SK-N-SH (cell line): Measurements from ENCODE around the gene ROBO3. TPM values are rescaled to one million over a fixed set of nuclear protein-coding genes. Genes with fewer than 3 reads are reported as not detected.

ENCODE experiments used
- CTCF ChIA-PET: fragments of 300-600, 350-600 bp; formaldehyde crosslinking; extraction: SDS; loops from one replicate; lab custom pipeline; 2021; lab: Yijun Ruan, JAX
- POLR2A ChIA-PET: fragments of 350-600 bp; sonication (Branson Sonifier 250); formaldehyde crosslinking; extraction: SDS; loops from one replicate; lab custom pipeline; 2020; ENCODE audit warnings: antibody characterized with exemption, inconsistent platforms; lab: Yijun Ruan, JAX
- DNase-seq: peaks from one replicate; pipeline ENCODE4 v3.0.0; 2012
- H2AFZ ChIP-seq: fragments of 200-600 bp; sonication (generic); 2 replicates; pipeline ENCODE4 v1.8.1; 2016; ENCODE audit warnings: antibody characterized with exemption, mild to moderate bottlenecking, low read depth
- H3F3A ChIP-seq: fragments of 200-600 bp; sonication (generic); replicated peaks from 2 replicates; pipeline ENCODE3; 2016; ENCODE audit warnings: antibody characterized with exemption, mild to moderate bottlenecking; ENCODE audit not compliant: insufficient read depth
- H3K27ac ChIP-seq, 2 experiments: fragments of 200-500 bp in 1 of 2; fragments of 200-600 bp in 1 of 2; sonication (Bioruptor generic) in 1 of 2; sonication (generic), shearing (Covaris generic) in 1 of 2; 2 replicates each; pipeline versions ENCODE4 v1.5.1 to v1.6.1; 2014 to 2016; ENCODE audit warnings: low read depth in 2 of 2, inconsistent platforms in 1 of 2, low read length in 1 of 2, mild to moderate bottlenecking in 1 of 2, mixed read lengths in 1 of 2
- H3K27me3 ChIP-seq: fragments of 200-600 bp; sonication (generic), shearing (Covaris generic); 2 replicates; pipeline ENCODE4 v1.6.1; 2016; ENCODE audit warnings: mixed run types; ENCODE audit not compliant: insufficient read depth
- H3K36me3 ChIP-seq, 2 experiments: fragments of 200-500 bp in 1 of 2; fragments of 200-600 bp in 1 of 2; sonication (Bioruptor generic) in 1 of 2; sonication (generic) in 1 of 2; replicated peaks in 1 of 2; 2 replicates each; pipeline versions ENCODE3 to v1.5.1; 2014 to 2016; ENCODE audit warnings: low read length in 1 of 2, mild to moderate bottlenecking in 1 of 2; ENCODE audit not compliant: insufficient read depth in 2 of 2, control insufficient read depth in 1 of 2
- H3K4me1 ChIP-seq, 2 experiments: fragments of 200-500 bp in 1 of 2; fragments of 200-600 bp in 1 of 2; sonication (Bioruptor generic) in 1 of 2; sonication (generic), shearing (Covaris generic) in 1 of 2; 2 replicates each; pipeline versions ENCODE4 v1.5.1 to v1.6.1; 2014 to 2016; ENCODE audit warnings: low read depth in 1 of 2, low read length in 1 of 2, mixed run types in 1 of 2; ENCODE audit not compliant: insufficient read depth in 2 of 2, control insufficient read depth in 1 of 2
- H3K4me2 ChIP-seq: fragments of 200-600 bp; sonication (generic), shearing (Covaris generic); 2 replicates; pipeline ENCODE4 v1.6.1; 2017; ENCODE audit warnings: mixed run types
- H3K4me3 ChIP-seq, 2 experiments: fragments of 200-500 bp in 1 of 2; fragments of 200-600 bp in 1 of 2; sonication (Bioruptor generic) in 1 of 2; sonication (generic), shearing (Covaris generic) in 1 of 2; 2 replicates each; pipeline versions ENCODE4 v1.5.1 to v1.8.1; 2014 to 2016; ENCODE audit warnings: low read depth in 2 of 2, inconsistent platforms in 1 of 2, low read length in 1 of 2, mild to moderate bottlenecking in 1 of 2, mixed read lengths in 1 of 2, moderate library complexity in 1 of 2
- H3K79me2 ChIP-seq: fragments of 200-600 bp; sonication (generic); 2 replicates; pipeline ENCODE4 v1.8.1; 2017; ENCODE audit warnings: mild to moderate bottlenecking; ENCODE audit not compliant: insufficient read depth
- H3K9ac ChIP-seq: fragments of 200-600 bp; sonication (generic); 2 replicates; pipeline ENCODE4 v1.6.1; 2017; ENCODE audit warnings: mixed run types
- H3K9me2 ChIP-seq: fragments of 200-600 bp; sonication (generic); 2 replicates; pipeline ENCODE4 v1.6.1; 2017; ENCODE audit warnings: mixed run types
- H3K9me3 ChIP-seq: fragments of 200-600 bp; sonication (generic); 2 replicates; pipeline ENCODE4 v1.6.1; 2017; ENCODE audit warnings: mixed run types, mild to moderate bottlenecking, moderate library complexity
- H4K20me1 ChIP-seq: fragments of 200-600 bp; sonication (generic); 2 replicates; pipeline ENCODE4 v1.6.1; 2017; ENCODE audit warnings: mild to moderate bottlenecking, mixed run types; ENCODE audit not compliant: insufficient read depth
- CHD2 ChIP-seq: fragments of 150-350 bp; IDR thresholded peaks from 2 replicates; pipeline ENCODE4 v1.6.1; 2018; ENCODE audit warnings: low read length; ENCODE audit not compliant: partially characterized antibody
- CTCF ChIP-seq: fragments of 200-600 bp; sonication (generic); IDR thresholded peaks from 2 replicates; pipeline ENCODE4 v1.6.1; 2017; ENCODE audit warnings: antibody characterized with exemption, mild to moderate bottlenecking, moderate library complexity
- EP300 ChIP-seq, 2 experiments: IDR thresholded peaks; 2 replicates each; pipeline versions ENCODE4 v1.4.0 to v1.6.1; 2012; ENCODE audit warnings: borderline replicate concordance in 1 of 2, low read depth in 1 of 2, low read length in 1 of 2
- EZH2phosphoT487 ChIP-seq: fragments of 200-600 bp; sonication (generic); IDR thresholded peaks from 2 replicates; pipeline ENCODE4 v1.6.1; 2017; ENCODE audit warnings: low read depth, mixed run types, mild to moderate bottlenecking, antibody characterized with exemption, moderate library complexity, borderline replicate concordance
- GATA2 ChIP-seq: sonication (generic); formaldehyde crosslinking; IDR thresholded peaks from 2 replicates; pipeline ENCODE4 v1.5.0; 2020; ENCODE audit warnings: mild to moderate bottlenecking, missing genetic modification reagents
- MAX ChIP-seq: IDR thresholded peaks from 2 replicates; pipeline ENCODE4 v1.4.0; 2012; ENCODE audit warnings: low read depth
- NFIC ChIP-seq: IDR thresholded peaks from 2 replicates; pipeline ENCODE4 v1.4.0; 2012; ENCODE audit warnings: borderline replicate concordance
- RCOR1 ChIP-seq: fragments of 150-350 bp; IDR thresholded peaks from 2 replicates; pipeline ENCODE4 v1.6.1; 2017; ENCODE audit warnings: antibody characterized with exemption, low read length
- RFX5 ChIP-seq: IDR thresholded peaks from 2 replicates; pipeline ENCODE4 v1.6.1; 2012; ENCODE audit warnings: mild to moderate bottlenecking, improper control_type of control experiment, low read length
- RXRA ChIP-seq: IDR thresholded peaks from 2 replicates; pipeline ENCODE4 v1.4.0; 2012; ENCODE audit warnings: low read depth, mild to moderate bottlenecking, borderline replicate concordance
- SIN3A ChIP-seq: IDR thresholded peaks from 2 replicates; pipeline ENCODE4 v1.6.1; 2012; ENCODE audit warnings: low read depth, mild to moderate bottlenecking, low read length, moderate library complexity, borderline replicate concordance
- TCF12 ChIP-seq: IDR thresholded peaks from 2 replicates; pipeline ENCODE4 v1.4.0; 2012
- TEAD4 ChIP-seq: IDR thresholded peaks from 2 replicates; pipeline ENCODE4 v1.4.0; 2012; ENCODE audit warnings: mild to moderate bottlenecking, borderline replicate concordance; ENCODE audit not compliant: insufficient read depth
- USF1 ChIP-seq: IDR thresholded peaks from 2 replicates; pipeline ENCODE4 v1.4.0; 2012; ENCODE audit warnings: low read depth, borderline replicate concordance
- WGBS: methylation state at CpG from one replicate; pipeline ENCODE4 v1.1.6; 2017; ENCODE audit warnings: low lambda C conversion rate; 5-methylcytosine and 5-hydroxymethylcytosine counted together
- polyA plus RNA-seq, 3 experiments: library from polyadenylated mRNA; depleted of rRNA; stranded (reverse); fragments of >200 nt; gene quantifications; 2 replicates each; pipeline ENCODE4 v1.2.3, GENCODE V29; 2012
- TF ChIP-seq, protein P1 (sequence below): fragments of 150-350 bp; IDR thresholded peaks from 2 replicates; pipeline ENCODE4 v1.6.1; 2017; ENCODE audit warnings: antibody characterized with exemption, low read length, low read depth, borderline replicate concordance

ROBO3 gene
- polyA plus RNA-seq, 1 of the 3 experiments (the other 2 are of a cell fraction) = 59.8 TPM

GRCh38 chr11:124832571-124832970, 32.7 kb upstream of the ROBO3 start:
- Histone ChIP-seq H3K27ac (no peak overlapping the region), H3K4me2 (no peak overlapping the region), H3K9me2 (no peaks in the 10 kb centered on the region), H3K4me3 (no peak overlapping the region), H4K20me1 (no peaks in the 10 kb centered on the region), H3K4me1 (peaks cover 2 to 3% of the 10 kb centered on the region in 2 experiments; a peak in 2 of 4 replicates), H3K79me2 (no peaks in the 10 kb centered on the region), H3F3A (peaks cover 6% of the 10 kb centered on the region), H3K27me3 (no peaks in the 10 kb centered on the region; the same call in 1 of the 2 replicates), H2AFZ (no peak overlapping the region), H3K36me3 (no peaks in the 10 kb centered on the region), H3K9me3 (no peaks in the 10 kb centered on the region), H3K9ac (no peak overlapping the region)
- ChIA-PET POLR2A (no interaction called here), CTCF (interaction anchor here (0.8 to 17.8 kb wide), 5 partner anchors 19 to 164 kb away, joined by 3 to 220 read pairs (median 4); partner anchors contain the start of gene ROBO3)
- no peak for TF ChIP-seq EZH2phosphoT487
- TF ChIP-seq CHD2 = no peak
- no peak for TF ChIP-seq RFX5
- TF ChIP-seq TEAD4 = no peak
- TF ChIP-seq TCF12 = no peak
- no peak for TF ChIP-seq USF1
- no peak for TF ChIP-seq EP300 (IDR thresholded peaks at IDR 0.05; ENCODE audit: borderline replicate concordance in 1 of 2, low read depth in 1 of 2, low read length in 1 of 2)
- no peak for TF ChIP-seq NFIC
- no peak for TF ChIP-seq MAX
- no peak for TF ChIP-seq RXRA
- TF ChIP-seq CTCF = no peak
- no peak for TF ChIP-seq SIN3A
- WGBS = 64% methylated on average over 4 of the region's 4 CpGs
- DNase-seq = no peak

- H3F3A ChIP-seq = peaks cover 10% of the 10 kb centered on the region
- no peak for DNase-seq
- H3K9me2 ChIP-seq = no peaks in the 10 kb centered on the region
- H3K4me2 ChIP-seq = no peak overlapping the region
- H3K27ac ChIP-seq = no peak overlapping the region
- H4K20me1 ChIP-seq = no peaks in the 10 kb centered on the region
- 73% methylated on average over 3 of the region's 3 CpGs for WGBS
- H2AFZ ChIP-seq = no peak overlapping the region
- no peaks in the 10 kb centered on the region for H3K36me3 ChIP-seq
- H3K9ac ChIP-seq = no peak overlapping the region
- H3K27me3 ChIP-seq = no peaks in the 10 kb centered on the region; the same call in none of the 2 replicates
- no peak overlapping the region for H3K4me3 ChIP-seq
- no peak for TF ChIP-seq RCOR1
- TF ChIP-seq MAX = no peak
- TF ChIP-seq RFX5 = no peak
- no peak for TF ChIP-seq CTCF
- TF ChIP-seq GATA2 = no peak
- TF ChIP-seq, protein P1, sequence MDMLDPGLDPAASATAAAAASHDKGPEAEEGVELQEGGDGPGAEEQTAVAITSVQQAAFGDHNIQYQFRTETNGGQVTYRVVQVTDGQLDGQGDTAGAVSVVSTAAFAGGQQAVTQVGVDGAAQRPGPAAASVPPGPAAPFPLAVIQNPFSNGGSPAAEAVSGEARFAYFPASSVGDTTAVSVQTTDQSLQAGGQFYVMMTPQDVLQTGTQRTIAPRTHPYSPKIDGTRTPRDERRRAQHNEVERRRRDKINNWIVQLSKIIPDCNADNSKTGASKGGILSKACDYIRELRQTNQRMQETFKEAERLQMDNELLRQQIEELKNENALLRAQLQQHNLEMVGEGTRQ = no peak
- H3K79me2 ChIP-seq = no peaks in the 10 kb centered on the region
- no peaks in the 10 kb centered on the region for H3K9me3 ChIP-seq
- POLR2A ChIA-PET = no interaction called here
- CTCF ChIA-PET = interaction anchor here (0.7 to 17.8 kb wide), 4 partner anchors 9 to 190 kb away, joined by 3 to 220 read pairs (median 20); partner anchors contain the start of gene ROBO3
- peaks cover 2 to 3% of the 10 kb centered on the region in 2 experiments; a peak in 2 of 4 replicates for H3K4me1 ChIP-seq
Measured at GRCh38 chr11:124834526-124835180, 30.6 kb upstream of the ROBO3 start.
